ENCODE data around the gene VPS13C. TPM values are rescaled to one million over a fixed set of nuclear protein-coding genes. Genes with fewer than 3 reads are reported as not detected.
A peak's percentile ranks its signal among the peaks of the same experiment; 100 is the strongest.

The VPS13C gene
- total RNA-seq, 1 experiment from 2014 or later = 47.3 TPM

GRCh38 chr15:61834076-61834697 lies 226.1 kb downstream of the VPS13C start:
- TF ChIP-seq CTCF (IDR thresholded peaks at IDR 0.05) (peak; percentile 94), SIN3A (IDR thresholded peaks at IDR 0.05; ENCODE audit: borderline replicate concordance, insufficient read depth, low read depth, low read length) (no peak)
- POLR2A ChIA-PET = no interaction called here
- H3K27me3 ChIP-seq (ENCODE audit: control insufficient read depth, insufficient read depth, low read length) = no peaks in the 10 kb centered on the region; the same call in 1 of the 2 replicates
- H3K27ac ChIP-seq (ENCODE audit: low read length) = no peak overlapping the region
- BruUV-seq (replicated peaks) = no TSS peak
- intact Hi-C loops (cut with micrococcal nuclease; ENCODE audit: unreplicated experiment) = no loop called here
- H3K9me3 ChIP-seq (ENCODE audit: control insufficient read depth, insufficient read depth, low read depth, low read length) = no peaks in the 10 kb centered on the region
- H3K4me3 ChIP-seq (ENCODE audit: low read depth in 2 of 2, low read length in 2 of 2) = no peak overlapping the region
- ATAC-seq = peak; percentile 82
- no peaks in the 10 kb centered on the region for H3K36me3 ChIP-seq (ENCODE audit: control insufficient read depth, insufficient read depth, low read length)
- CTCF ChIA-PET = interaction anchor here (0.6 to 2.0 kb wide), 21 partner anchors 15 to 1248 kb away, joined by 3 to 46 read pairs (median 3); no protein-coding TSS in a partner anchor
- DNase-seq (ENCODE audit: low read depth, low spot score) = peak; percentile 65
- peaks cover 7% of the 10 kb centered on the region; the same call in 1 of the 2 replicates for H3K4me1 ChIP-seq (ENCODE audit: control insufficient read depth, insufficient read depth, low read length)
- in situ Hi-C loops (cut with HindIII; ENCODE audit: low pct_unique_long_range_greater_than_20kb, low sequenced_read_pairs) = no loop called here

- CTCF ChIA-PET = interaction anchor here (1.6 kb wide), 1 partner anchor 665 kb away, joined by 19 read pairs; no protein-coding TSS in a partner anchor
- no peak overlapping the region for H3K4me3 ChIP-seq (ENCODE audit: low read depth in 2 of 2, low read length in 2 of 2)
- intact Hi-C loops (cut with micrococcal nuclease; ENCODE audit: unreplicated experiment) (no loop called here), in situ Hi-C loops (cut with HindIII; ENCODE audit: low pct_unique_long_range_greater_than_20kb, low sequenced_read_pairs) (no loop called here)
- TF ChIP-seq TCF7L2 (IDR thresholded peaks at IDR 0.05; ENCODE audit: low read depth, low read length) (no peak), CTCF (IDR thresholded peaks at IDR 0.05) (no peak), SIN3A (IDR thresholded peaks at IDR 0.05; ENCODE audit: borderline replicate concordance, insufficient read depth, low read depth, low read length) (no peak), POLR2AphosphoS5 (IDR thresholded peaks at IDR 0.05; ENCODE audit: low read depth, low read length) (no peak), REST (IDR thresholded peaks at IDR 0.05; ENCODE audit: insufficient read depth in 1 of 2, low read depth in 2 of 2, low read length in 1 of 2) (no peak)
- POLR2A ChIA-PET = no interaction called here
- H3K4me1 ChIP-seq (ENCODE audit: control insufficient read depth, insufficient read depth, low read length) = peaks cover 7% of the 10 kb centered on the region; the same call in 1 of the 2 replicates
- ATAC-seq = no peak
- H3K27ac ChIP-seq (ENCODE audit: low read length) = no peak overlapping the region
- no peaks in the 10 kb centered on the region; the same call in 1 of the 2 replicates for H3K27me3 ChIP-seq (ENCODE audit: control insufficient read depth, insufficient read depth, low read length)
- DNase-seq (ENCODE audit: low read depth, low spot score) = no peak
- no peaks in the 10 kb centered on the region for H3K9me3 ChIP-seq (ENCODE audit: control insufficient read depth, insufficient read depth, low read depth, low read length)
- no peaks in the 10 kb centered on the region for H3K36me3 ChIP-seq (ENCODE audit: control insufficient read depth, insufficient read depth, low read length)
- no TSS peak for BruUV-seq (replicated peaks)
Measured at GRCh38 chr15:61832223-61832622, 228.0 kb downstream of the VPS13C start.
